HEK293 (cell line): Measurements from ENCODE around the gene RPS6KC1.
"Not testable (repeated sequence)": the region's sequence is repeated elsewhere in the genome, so short reads cannot be mapped to it uniquely, and the experiment has no call there.

Source experiments
- CTCF ChIA-PET: fragments of 350-600 bp; formaldehyde crosslinking; extraction: SDS; loops from one replicate; lab custom pipeline; 2021; ENCODE audit warnings: antibody characterized with exemption; lab: Yijun Ruan, JAX
- POLR2A ChIA-PET: fragments of 300-600 bp; formaldehyde crosslinking; extraction: SDS; loops from one replicate; lab custom pipeline; 2020; ENCODE audit warnings: antibody characterized with exemption, inconsistent platforms; lab: Yijun Ruan, JAX
- H3K27ac ChIP-seq: fragments of 200-500 bp; sonication (Bioruptor generic); 2 replicates; pipeline ENCODE4 v1.5.1; 2014; ENCODE audit warnings: low read depth, low read length, control low read depth, inconsistent platforms; ENCODE audit errors: extremely low read depth
- H3K36me3 ChIP-seq, 2 experiments: fragments of 200-500 bp in 1 of 2; sonication (Bioruptor generic) in 1 of 2; 1 replicate in 1 of 2; 2 replicates in 1 of 2; pipeline ENCODE4 v1.5.1; 2014 to 2017; ENCODE audit warnings: inconsistent platforms in 2 of 2, low read length in 2 of 2; ENCODE audit not compliant: control insufficient read depth in 2 of 2, insufficient read depth in 1 of 2
- H3K4me1 ChIP-seq: fragments of 200-500 bp; sonication (Bioruptor generic); 2 replicates; pipeline ENCODE4 v1.5.1; 2014; ENCODE audit warnings: mild to moderate bottlenecking, low read length, inconsistent platforms; ENCODE audit not compliant: control insufficient read depth, insufficient read depth
- H3K4me3 ChIP-seq: 2 replicates; pipeline ENCODE4 v1.5.1; 2011; ENCODE audit warnings: low read depth, mild to moderate bottlenecking, control low read depth, low read length, moderate library complexity
- H3K9me3 ChIP-seq: fragments of 200-500 bp; sonication (Bioruptor generic); 2 replicates; pipeline ENCODE4 v1.5.1; 2014; ENCODE audit warnings: low read depth, low read length, inconsistent platforms; ENCODE audit not compliant: control insufficient read depth, insufficient read depth
- GFI1B ChIP-seq: fragments of 450-650 bp; formaldehyde crosslinking; IDR thresholded peaks from 2 replicates; pipeline ENCODE4 v1.5.1; 2016; ENCODE audit warnings: missing biosample characterization, missing genetic modification characterization
- HOXD13 ChIP-seq: sonication (generic); formaldehyde crosslinking; IDR thresholded peaks from 2 replicates; pipeline ENCODE4 v1.8.0; 2022; ENCODE audit warnings: missing genetic modification reagents, borderline replicate concordance
- KLF1 ChIP-seq: fragments of 450-650 bp; formaldehyde crosslinking; IDR thresholded peaks from 2 replicates; pipeline ENCODE4 v1.5.1; 2016; ENCODE audit warnings: missing biosample characterization, missing genetic modification characterization
- PATZ1 ChIP-seq: fragments of 450-650 bp; formaldehyde crosslinking; IDR thresholded peaks from 2 replicates; pipeline ENCODE4 v1.5.1; 2016; ENCODE audit warnings: missing biosample characterization, missing genetic modification characterization
- SCRT1 ChIP-seq: fragments of 450-650 bp; formaldehyde crosslinking; IDR thresholded peaks from 2 replicates; pipeline ENCODE4 v1.5.1; 2016; ENCODE audit warnings: missing biosample characterization, missing genetic modification characterization, borderline replicate concordance
- SETDB1 ChIP-seq: IDR thresholded peaks from one replicate; pipeline ENCODE4 v1.6.1; 2017; ENCODE audit warnings: mild to moderate bottlenecking, low read length, moderate library complexity, mixed read lengths; ENCODE audit not compliant: insufficient read length
- TCF7L2 ChIP-seq: IDR thresholded peaks from 2 replicates; pipeline ENCODE4 v1.6.1; 2011; ENCODE audit warnings: low read depth, mild to moderate bottlenecking, inconsistent platforms, low read length, moderate library complexity, borderline replicate concordance
- WT1 ChIP-seq: fragments of 450-650 bp; formaldehyde crosslinking; IDR thresholded peaks from 2 replicates; pipeline ENCODE4 v1.5.1; 2016; ENCODE audit warnings: missing biosample characterization, missing genetic modification characterization
- YY2 ChIP-seq: fragments of 450-650 bp; formaldehyde crosslinking; IDR thresholded peaks from 2 replicates; pipeline ENCODE4 v1.5.1; 2016; ENCODE audit warnings: missing biosample characterization, missing genetic modification characterization
- ZBTB8A ChIP-seq: fragments of 450-650 bp; formaldehyde crosslinking; IDR thresholded peaks from 2 replicates; pipeline ENCODE4 v1.5.1; 2016; ENCODE audit warnings: missing biosample characterization, missing genetic modification characterization
- ZNF112 ChIP-seq: fragments of 450-650 bp; formaldehyde crosslinking; IDR thresholded peaks from 2 replicates; pipeline ENCODE4 v1.5.0; 2017; ENCODE audit warnings: missing biosample characterization, missing genetic modification characterization
- ZNF132 ChIP-seq: fragments of 450-650 bp; formaldehyde crosslinking; IDR thresholded peaks from 2 replicates; pipeline ENCODE4 v1.5.1; 2017; ENCODE audit warnings: missing biosample characterization, missing genetic modification characterization, borderline replicate concordance
- ZNF146 ChIP-seq: fragments of 450-650 bp; formaldehyde crosslinking; IDR thresholded peaks from 2 replicates; pipeline ENCODE4 v1.5.1; 2016; ENCODE audit warnings: missing biosample characterization, missing genetic modification characterization
- ZNF184 ChIP-seq: fragments of 450-650 bp; IDR thresholded peaks from 2 replicates; pipeline ENCODE4 v1.5.1; 2018; ENCODE audit warnings: missing biosample characterization, mild to moderate bottlenecking, missing genetic modification characterization
- ZNF311 ChIP-seq: fragments of 450-650 bp; formaldehyde crosslinking; IDR thresholded peaks from 2 replicates; pipeline ENCODE4 v1.5.1; 2017; ENCODE audit warnings: missing biosample characterization, missing genetic modification characterization, borderline replicate concordance
- ZNF335 ChIP-seq: fragments of 450-650 bp; formaldehyde crosslinking; conservative IDR thresholded peaks from 2 replicates; pipeline ENCODE4 v1.5.1; 2016; ENCODE audit warnings: missing biosample characterization, missing genetic modification characterization
- ZNF433 ChIP-seq: fragments of 450-650 bp; formaldehyde crosslinking; IDR thresholded peaks from 2 replicates; pipeline ENCODE4 v1.5.1; 2016; ENCODE audit warnings: missing biosample characterization, missing genetic modification characterization, low read depth
- ZNF580 ChIP-seq: fragments of 450-650 bp; formaldehyde crosslinking; IDR thresholded peaks from 2 replicates; pipeline ENCODE4 v1.5.1; 2016; ENCODE audit warnings: missing biosample characterization, missing genetic modification characterization
- ZNF768 ChIP-seq: fragments of 450-650 bp; formaldehyde crosslinking; IDR thresholded peaks from 2 replicates; pipeline ENCODE4 v1.5.1; 2018; ENCODE audit warnings: missing biosample characterization, mild to moderate bottlenecking, missing genetic modification characterization

Gene RPS6KC1

GRCh38 chr1:213154056-213154685, 103.1 kb downstream of the RPS6KC1 start:
- H3K4me3 ChIP-seq = no peak overlapping the region
- no peaks in the 10 kb centered on the region for H3K9me3 ChIP-seq
- no peaks in the 10 kb centered on the region for H3K36me3 ChIP-seq
- CTCF ChIA-PET = interaction anchor here (0.7 kb wide), 1 partner anchor 24 kb away, joined by 3 read pairs; no protein-coding TSS in a partner anchor
- POLR2A ChIA-PET = no interaction called here
- TF ChIP-seq ZNF184 (tag by site-specific recombination) (no peak), YY2 (tag by site-specific recombination) (no peak), ZNF433 (tag by site-specific recombination) (no peak), HOXD13 (CRISPR knock-in tag) (no peak), ZNF335 (tag by site-specific recombination) (no peak), SCRT1 (tag by site-specific recombination) (no peak), TCF7L2 (no peak), PATZ1 (no peak), ZNF311 (tag by site-specific recombination) (no peak), ZNF580 (tag by site-specific recombination) (no peak), ZNF768 (tag by site-specific recombination) (no peak)
- H3K27ac ChIP-seq = no peak overlapping the region
- no peaks in the 10 kb centered on the region for H3K4me1 ChIP-seq

GRCh38 chr1:213159376-213159775, 108.3 kb downstream of the RPS6KC1 start:
- CTCF ChIA-PET = interaction anchor here (0.7 kb wide), 1 partner anchor 39 kb away, joined by 3 read pairs; no protein-coding TSS in a partner anchor
- no peak overlapping the region for H3K4me3 ChIP-seq
- peaks cover 0 to 2% of the 10 kb centered on the region in 2 experiments; a peak in 1 of 3 replicates for H3K36me3 ChIP-seq
- 0 out of 2 replicates have a peak, but pooled peaks cover 4% of the 10 kb centered on the region for H3K4me1 ChIP-seq
- TF ChIP-seq ZNF112 = no peak
- TF ChIP-seq WT1 (tag by site-specific recombination) = no peak
- TF ChIP-seq KLF1 (tag by site-specific recombination) = no peak
- TF ChIP-seq GFI1B (tag by site-specific recombination) = no peak
- TF ChIP-seq ZNF132 (tag by site-specific recombination) = no peak
- no peak for TF ChIP-seq ZBTB8A (tag by site-specific recombination)
- TF ChIP-seq SETDB1 = no peak
- TF ChIP-seq, all 188 proteins: peak for 0
- Histone ChIP-seq H3K27ac (no peak overlapping the region), H3K9me3 (no peaks in the 10 kb centered on the region)
- POLR2A ChIA-PET = no interaction called here

- H3K9me3 ChIP-seq, POLR2A ChIA-PET, H3K36me3 ChIP-seq, H3K27ac ChIP-seq, CTCF ChIA-PET, H3K4me1 ChIP-seq, H3K4me3 ChIP-seq: not testable (repeated sequence)
- TF ChIP-seq ZNF146 (peak; percentile 91), ZNF580 (tag by site-specific recombination) (0 out of 2 replicates have a peak, but pooled peaks have one; percentile 28)
- TF ChIP-seq, all 188 proteins: peak for 2; not testable (repeated sequence) for 186
Measured at GRCh38 chr1:213160442-213160841, 109.4 kb downstream of the RPS6KC1 start.
